HCT116 (cell line): ENCODE data around the gene PEX10. TPM values are rescaled to one million over a fixed set of nuclear protein-coding genes. Genes with fewer than 3 reads are reported as not detected.

Experiments
- ATAC-seq: fragments of 200-7000 bp; cut with Tn5 transposase; 2 replicates; pipeline ENCODE4 v1.9.1; 2020; ENCODE audit warnings: mild to moderate bottlenecking, moderate library complexity
- BruUV-seq: library from RNA; stranded (reverse); fragments of 400-500 nt; replicated peaks from 2 replicates; lab custom pipeline; 2021; lab: Mats Ljungman, UMichigan
- CTCF ChIA-PET: fragments of 300-600 bp; sonication (Branson Sonifier 250); formaldehyde crosslinking; loops from one replicate; lab custom pipeline; 2021; ENCODE audit warnings: antibody characterized with exemption; lab: Charles Lee
- POLR2A ChIA-PET: fragments of 300-600, 350-600 bp; sonication (Branson Sonifier 250); formaldehyde crosslinking; loops from one replicate; lab custom pipeline; 2021; ENCODE audit warnings: antibody characterized with exemption; lab: Charles Lee
- RAD21 ChIA-PET, 2 experiments: fragments of 300-600 bp; sonication (Branson Sonifier 250); formaldehyde crosslinking; loops; one replicate each; lab custom pipeline; 2023; ENCODE audit warnings: low total read pairs in 2 of 2; ENCODE audit not compliant: uncharacterized antibody in 2 of 2, unreplicated experiment in 2 of 2, low non-redundant PET in 1 of 2; lab: Charles Lee
- DNase-seq: peaks from one replicate; pipeline ENCODE4 v3.0.0-alpha.2; 2010; ENCODE audit warnings: low read depth, low spot score
- H2AFZ ChIP-seq: fragments of 200-600 bp; shearing (Covaris generic), sonication (generic); 2 replicates; pipeline ENCODE4 v1.6.1; 2017; ENCODE audit warnings: low read depth, mixed run types, mixed read lengths, antibody characterized with exemption, low read length; ENCODE audit not compliant: poor library complexity, severe bottlenecking
- H3K27ac ChIP-seq: 2 replicates; pipeline ENCODE4 v1.5.1; 2012; ENCODE audit warnings: low read depth, low read length
- H3K27me3 ChIP-seq: fragments of 200-600 bp; sonication (generic); 2 replicates; pipeline ENCODE4 v1.6.1; 2016; ENCODE audit warnings: mixed run types, low read length, mixed read lengths; ENCODE audit not compliant: insufficient read depth
- H3K36me3 ChIP-seq, 2 experiments: fragments of 200-500 bp in 1 of 2; fragments of 200-600 bp in 1 of 2; sonication (Bioruptor generic) in 1 of 2; sonication (generic) in 1 of 2; 2 replicates each; pipeline versions ENCODE4 v1.5.1 to v1.6.1; 2014 to 2016; ENCODE audit warnings: low read length in 2 of 2, inconsistent platforms in 1 of 2, mixed read lengths in 1 of 2, mixed run types in 1 of 2; ENCODE audit not compliant: insufficient read depth in 2 of 2, control insufficient read depth in 1 of 2
- H3K4me1 ChIP-seq, 2 experiments: fragments of 200-600 bp in 1 of 2; sonication (generic) in 1 of 2; 2 replicates each; pipeline versions ENCODE4 v1.5.1 to v1.6.1; 2012 to 2017; ENCODE audit warnings: low read length in 2 of 2, inconsistent platforms in 1 of 2, mild to moderate bottlenecking in 1 of 2, mixed read lengths in 1 of 2, mixed run types in 1 of 2, moderate library complexity in 1 of 2; ENCODE audit not compliant: insufficient read depth in 2 of 2, control insufficient read depth in 1 of 2
- H3K4me2 ChIP-seq: fragments of 200-600 bp; sonication (generic); 2 replicates; pipeline ENCODE4 v1.6.1; 2017; ENCODE audit warnings: mixed run types, low read length, mixed read lengths
- H3K4me3 ChIP-seq, 2 experiments: fragments of 200-600 bp in 1 of 2; sonication (generic) in 1 of 2; replicated peaks in 1 of 2; 2 replicates each; pipeline ENCODE4 v1.5.1; 2011 to 2016; ENCODE audit warnings: low read length in 2 of 2, control low read depth in 1 of 2, low read depth in 1 of 2, mild to moderate bottlenecking in 1 of 2, mixed read lengths in 1 of 2, mixed run types in 1 of 2
- H3K79me2 ChIP-seq: fragments of 200-600 bp; sonication (generic); 2 replicates; pipeline ENCODE4 v1.6.1; 2017; ENCODE audit warnings: mild to moderate bottlenecking, mixed run types, low read length, moderate library complexity, mixed read lengths; ENCODE audit not compliant: insufficient read depth
- H3K9ac ChIP-seq: fragments of 200-600 bp; sonication (generic); 2 replicates; pipeline ENCODE4 v1.6.1; 2016; ENCODE audit warnings: low read length, mixed read lengths
- H3K9me2 ChIP-seq: fragments of 200-600 bp; sonication (generic), shearing (Covaris generic); 2 replicates; pipeline ENCODE4 v1.6.1; 2017; ENCODE audit warnings: mixed run types, mild to moderate bottlenecking, moderate library complexity; ENCODE audit not compliant: insufficient read depth
- H3K9me3 ChIP-seq, 2 experiments: fragments of 200-500 bp in 1 of 2; fragments of 200-600 bp in 1 of 2; sonication (Bioruptor generic) in 1 of 2; sonication (generic) in 1 of 2; 2 replicates each; pipeline ENCODE4 v1.6.1; 2014 to 2017; ENCODE audit warnings: low read length in 2 of 2, mixed read lengths in 2 of 2, inconsistent platforms in 1 of 2, low read depth in 1 of 2, mild to moderate bottlenecking in 1 of 2, mixed run types in 1 of 2, moderate library complexity in 1 of 2; ENCODE audit not compliant: control insufficient read depth in 1 of 2, insufficient read depth in 1 of 2
- H4K20me1 ChIP-seq: fragments of 200-600 bp; sonication (generic), shearing (Covaris generic); 2 replicates; pipeline ENCODE4 v1.6.1; 2017; ENCODE audit warnings: mixed run types, mild to moderate bottlenecking, moderate library complexity; ENCODE audit not compliant: insufficient read depth
- JUND ChIP-seq: IDR thresholded peaks from 2 replicates; pipeline ENCODE4 v1.6.1; 2012
- POLR2A ChIP-seq: IDR thresholded peaks from 2 replicates; pipeline ENCODE4 v1.7.0; 2011; ENCODE audit warnings: borderline replicate concordance; ENCODE audit not compliant: insufficient read depth, insufficient read length; ENCODE audit errors: extremely low read depth
- RAD21 ChIP-seq: IDR thresholded peaks from 2 replicates; pipeline ENCODE4 v1.6.1; 2012; ENCODE audit warnings: low read depth, mild to moderate bottlenecking
- SP1 ChIP-seq: IDR thresholded peaks from 2 replicates; pipeline ENCODE4 v1.6.1; 2012; ENCODE audit warnings: low read depth
- SRF ChIP-seq: IDR thresholded peaks from 2 replicates; pipeline ENCODE4 v1.6.1; 2012; ENCODE audit warnings: low read depth
- ZFX ChIP-seq: fragments of 450-650 bp; IDR thresholded peaks from 2 replicates; pipeline ENCODE4 v1.6.1; 2017
- intact Hi-C: fragments of 100-400 bp; cut with micrococcal nuclease; formaldehyde crosslinking; loops from 2 replicates; pipeline ENCODE4 v1.10.0; 2022
- total RNA-seq: library from RNA; stranded (reverse); gene quantifications from one replicate; pipeline ENCODE4 v1.2.1, GENCODE V29; 2021; ENCODE audit not compliant: unreplicated experiment

Gene PEX10
- total RNA-seq, 1 experiment from 2014 or later = 27.9 TPM

DNA sequence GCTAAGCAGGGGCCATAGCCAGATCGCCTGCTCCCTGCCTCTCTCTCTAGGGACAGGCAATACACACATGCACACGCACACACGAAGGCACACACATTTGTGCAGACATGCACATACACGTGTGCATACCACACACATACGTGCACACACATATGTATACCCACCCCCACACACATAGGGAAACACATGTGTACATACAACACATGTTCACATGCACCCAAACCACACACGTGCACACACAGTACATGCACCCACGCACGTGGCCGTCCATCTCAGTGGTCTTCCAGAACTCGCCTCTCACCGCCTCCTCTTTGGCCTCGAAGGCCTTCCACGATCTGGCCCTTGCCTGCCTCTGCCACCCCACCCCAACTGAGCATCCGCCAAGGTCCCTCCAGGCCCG lies 25.3 kb upstream of the PEX10 start:
- Histone ChIP-seq H2AFZ (no peak overlapping the region), H3K4me1 (no peaks in the 10 kb centered on the region), H3K9me3 (no peaks in the 10 kb centered on the region), H3K27ac (no peak overlapping the region), H3K9me2 (no peaks in the 10 kb centered on the region), H3K4me2 (no peak overlapping the region), H3K27me3 (peaks cover 7% of the 10 kb centered on the region; the same call in 1 of the 2 replicates), H4K20me1 (no peaks in the 10 kb centered on the region), H3K4me3 (no peak overlapping the region), H3K9ac (no peak overlapping the region), H3K36me3 (no peaks in the 10 kb centered on the region), H3K79me2 (no peaks in the 10 kb centered on the region)
- RAD21 ChIA-PET = no interaction called here
- POLR2A ChIA-PET = no interaction called here
- CTCF ChIA-PET = no interaction called here
- ATAC-seq (no peak), DNase-seq (no peak)
- intact Hi-C loops = no loop called here
- BruUV-seq = no TSS peak
- TF ChIP-seq SRF = no peak
- no peak for TF ChIP-seq JUND
- no peak for TF ChIP-seq ZFX
- TF ChIP-seq, all 23 proteins: peak for 0

GRCh38 chr1:2436876-2437275 lies 24.5 kb upstream of the PEX10 start:
- Histone ChIP-seq H2AFZ (no peak overlapping the region), H3K27me3 (peaks cover 7% of the 10 kb centered on the region; the same call in 1 of the 2 replicates), H3K27ac (no peak overlapping the region), H3K36me3 (no peaks in the 10 kb centered on the region), H3K4me1 (no peaks in the 10 kb centered on the region), H4K20me1 (no peaks in the 10 kb centered on the region), H3K4me3 (no peak overlapping the region), H3K4me2 (no peak overlapping the region), H3K9me3 (no peaks in the 10 kb centered on the region), H3K9ac (no peak overlapping the region), H3K9me2 (no peaks in the 10 kb centered on the region), H3K79me2 (no peaks in the 10 kb centered on the region)
- DNase-seq (no peak), ATAC-seq (no peak)
- TF ChIP-seq POLR2A (no peak), RAD21 (no peak), SP1 (no peak)
- ChIA-PET POLR2A (no interaction called here), RAD21 (no interaction called here), CTCF (no interaction called here)
- BruUV-seq = no TSS peak
- intact Hi-C loops = no loop called here
